ENCODE measurements around the gene ITCH. TPM values are rescaled to one million over a fixed set of nuclear protein-coding genes. Genes with fewer than 3 reads are reported as not detected.

The ITCH gene
- total and polyA plus RNA-seq, 4 donors, result 9.3 to 68.1 (median 30.4) TPM

GRCh38 chr20:34491226-34491931, 128.3 kb downstream of the ITCH start:
- DNase-seq, result no peak
- WGBS, 2 donors, result 75 to 91% methylated on average over 4 of the region's 4 CpGs
- Histone ChIP-seq H3K4me1 (ENCODE audit: control insufficient read depth in 5 of 5, insufficient read depth in 5 of 5, low read length in 5 of 5) (no peaks in the 10 kb centered on the region), H3K9ac (ENCODE audit: insufficient read depth in 1 of 2, low read length in 2 of 2) (no peak overlapping the region), H3K27me3 (ENCODE audit: control insufficient read depth in 3 of 3, insufficient read depth in 3 of 3, low read length in 2 of 3) (no peaks in the 10 kb centered on the region), H3K36me3 (ENCODE audit: control insufficient read depth in 4 of 4, insufficient read depth in 4 of 4, low read length in 4 of 4) (peaks cover 17 to 42% (median 19%) of the 10 kb centered on the region in 4 donors), H3K4me3 (no peak overlapping the region), H3K27ac (ENCODE audit: low read depth in 1 of 2, low read length in 1 of 2) (no peak overlapping the region), H3K9me3 (ENCODE audit: control insufficient read depth in 4 of 4, insufficient read depth in 3 of 4, low read length in 3 of 4) (no peaks in the 10 kb centered on the region)
- no peak for ATAC-seq (ENCODE audit: insufficient read depth, low FRiP score)
- TF ChIP-seq CTCF (IDR thresholded peaks at IDR 0.05; ENCODE audit: control extremely low read depth, extremely low read depth), result no peak

- Histone ChIP-seq H3K4me1 (ENCODE audit: control insufficient read depth in 5 of 5, insufficient read depth in 5 of 5, low read length in 5 of 5) (no peaks in the 10 kb centered on the region), H3K27me3 (ENCODE audit: control insufficient read depth in 3 of 3, insufficient read depth in 3 of 3, low read length in 2 of 3) (no peaks in the 10 kb centered on the region), H3K9ac (ENCODE audit: insufficient read depth in 1 of 2, low read length in 2 of 2) (no peak overlapping the region), H3K4me3 (no peak overlapping the region), H3K9me3 (ENCODE audit: control insufficient read depth in 4 of 4, insufficient read depth in 3 of 4, low read length in 3 of 4) (no peaks in the 10 kb centered on the region), H3K27ac (ENCODE audit: low read depth in 1 of 2, low read length in 1 of 2) (no peak overlapping the region), H3K36me3 (ENCODE audit: control insufficient read depth in 4 of 4, insufficient read depth in 4 of 4, low read length in 4 of 4) (peaks cover 15 to 43% (median 21%) of the 10 kb centered on the region in 4 donors)
- 95 to 96% methylated on average over 4 of the region's 4 CpGs for WGBS, 2 donors
- no peak for DNase-seq
- ATAC-seq (ENCODE audit: insufficient read depth, low FRiP score), result no peak
- no peak for TF ChIP-seq CTCF (IDR thresholded peaks at IDR 0.05; ENCODE audit: control extremely low read depth, extremely low read depth)
These were observed 128.9 kb downstream of the ITCH start for GRCh38 chr20:34491932-34492509.

- Histone ChIP-seq H3K27me3 (ENCODE audit: control insufficient read depth in 3 of 3, insufficient read depth in 3 of 3, low read length in 2 of 3) (no peaks in the 10 kb centered on the region), H3K36me3 (ENCODE audit: control insufficient read depth in 4 of 4, insufficient read depth in 4 of 4, low read length in 4 of 4) (peaks cover 15 to 49% (median 30%) of the 10 kb centered on the region in 4 donors), H3K4me1 (ENCODE audit: control insufficient read depth in 5 of 5, insufficient read depth in 5 of 5, low read length in 5 of 5) (no peaks in the 10 kb centered on the region), H3K9ac (ENCODE audit: insufficient read depth in 1 of 2, low read length in 2 of 2) (no peak overlapping the region), H3K9me3 (ENCODE audit: control insufficient read depth in 4 of 4, insufficient read depth in 3 of 4, low read length in 3 of 4) (peaks cover 0 to 2% (median 0%) of the 10 kb centered on the region in 4 donors), H3K27ac (ENCODE audit: low read depth in 1 of 2, low read length in 1 of 2) (no peak overlapping the region), H3K4me3 (no peak overlapping the region)
- 95 to 96% methylated on average over 4 of the region's 4 CpGs for WGBS, 2 donors
- no peak for DNase-seq
- no peak for TF ChIP-seq CTCF (IDR thresholded peaks at IDR 0.05; ENCODE audit: control extremely low read depth, extremely low read depth)
- no peak for ATAC-seq (ENCODE audit: insufficient read depth, low FRiP score)
These were observed 130.6 kb downstream of the ITCH start for GRCh38 chr20:34493646-34494045.
